Right lobe of liver (tissue), 6 donors: ENCODE results near the gene HOXA3. TPM values are rescaled to one million over a fixed set of nuclear protein-coding genes. Genes with fewer than 3 reads are reported as not detected.

Experiments
- ATAC-seq, 4 donors: fragments of 200-7000 bp; cut with Tn5 transposase; one replicate each; pipeline ENCODE4 v1.9.1; 2020; ENCODE audit warnings: mild to moderate bottlenecking in 4 of 4, moderate library complexity in 4 of 4
- DNase-seq, 3 donors: peaks; one replicate each; pipeline ENCODE4 v3.0.0-alpha.2; 2020
- H3K27ac ChIP-seq, 3 donors: fragments of 200-600 bp; one replicate each; pipeline ENCODE4 v1.8.0; 2022
- H3K27me3 ChIP-seq, 2 donors: fragments of 200-600 bp; one replicate each; pipeline ENCODE4 v1.8.0; 2022
- H3K36me3 ChIP-seq, 4 donors: fragments of 200-600 bp; sonication (generic) in 1 of 4; one replicate each; pipeline versions ENCODE4 v1.5.1 to v1.8.0; 2017 to 2022; ENCODE audit warnings: control low read depth in 1 of 4
- H3K4me1 ChIP-seq, 4 donors: fragments of 200-600 bp; sonication (generic) in 1 of 4; one replicate each; pipeline versions ENCODE4 v1.5.1 to v1.8.0; 2017 to 2022; ENCODE audit warnings: control low read depth in 1 of 4
- H3K4me3 ChIP-seq, 3 donors: fragments of 200-600 bp; one replicate each; pipeline ENCODE4 v1.8.0; 2022
- H3K9me3 ChIP-seq, 4 donors: fragments of 200-600 bp; sonication (generic) in 1 of 4; one replicate each; pipeline versions ENCODE4 v1.5.1 to v1.8.0; 2017 to 2022; ENCODE audit warnings: control low read depth in 1 of 4
- CTCF ChIP-seq, 4 donors: fragments of 200-600 bp in 3 of 4; fragments of 450-650 bp in 1 of 4; IDR thresholded peaks; one replicate each; pipeline versions ENCODE4 v1.5.1 to v1.8.0; 2016 to 2022; ENCODE audit warnings: antibody characterized with exemption in 4 of 4, mild to moderate bottlenecking in 2 of 4
- POLR2A ChIP-seq: fragments of 450-650 bp; IDR thresholded peaks from one replicate; pipeline ENCODE4 v1.6.1; 2017; ENCODE audit warnings: antibody characterized with exemption, mild to moderate bottlenecking
- WGBS: methylation state at CpG from one replicate; pipeline ENCODE4 v1.1.6; 2018; ENCODE audit warnings: low coverage, low lambda C conversion rate; ENCODE audit not compliant: insufficient coverage; ENCODE audit errors: missing lambda C conversion rate; 5-methylcytosine and 5-hydroxymethylcytosine counted together
- intact Hi-C, 2 donors: fragments of 100-400 bp; cut with DNase I; formaldehyde crosslinking; loops; one replicate each; pipeline versions ENCODE4 v1.11.2 to v1.14.1; 2022
- total RNA-seq, 6 experiments: library from RNA; depleted of rRNA in 2 of 6; stranded (reverse); fragments of >200 nt in 2 of 6; fragmentation: NEBNext Ultra II Directional in 3 of 6; extraction: Animal tissue kit (Norgen Biotek cat#: 25700) in 3 of 6; gene quantifications; one replicate each; pipeline versions ENCODE4 v1.1.0 to v1.2.4, GENCODE V29; 2016 to 2023
- donor health status: DM: no; HTN: yes; CAD: no.
- donor health status: DM: no; HTN: no; CAD: no.
- donor health status: DM: no; HTN: no; CAD: no.
- donor health status: DM: no; HTN: yes; CAD: no.
- donor health status: DM: no; HTN: yes; CAD: no.

Gene HOXA3
- total RNA-seq, 6 experiments from 2014 or later: 0.17 to 0.26 (median 0.25) TPM; not detected in 2

- peak overlapping the region; percentile 35 to 69 (median 67) for H3K27ac ChIP-seq
- no peaks in the 10 kb centered on the region for H3K4me1 ChIP-seq
- peak overlapping the region; percentile 28 to 46 (median 41) for H3K4me3 ChIP-seq
- no peak for ATAC-seq
- TF ChIP-seq CTCF (IDR thresholded peaks at IDR 0.05): no peak
- no peak for TF ChIP-seq POLR2A
- H3K36me3 ChIP-seq: no peaks in the 10 kb centered on the region
- H3K27me3 ChIP-seq: peaks cover 5 to 76% of the 10 kb centered on the region in 2 donors
- H3K9me3 ChIP-seq: no peaks in the 10 kb centered on the region
- WGBS: 15% methylated on average over 28 of the region's 29 CpGs
- DNase-seq: no peak
- intact Hi-C loops: no loop called here
Observed at GRCh38 chr7:27142580-27143022, 9.8 kb downstream of the HOXA3 start.

GRCh38 chr7:27141923-27142579 is 10.3 kb downstream of the HOXA3 start:
- no peaks in the 10 kb centered on the region for H3K9me3 ChIP-seq
- no peak for DNase-seq
- ATAC-seq: peak; percentile 25 to 37 (median 32)
- H3K4me3 ChIP-seq: peak overlapping the region; percentile 28 to 46 (median 41)
- TF ChIP-seq CTCF (IDR thresholded peaks at IDR 0.05) (no peak), POLR2A (no peak)
- H3K36me3 ChIP-seq: no peaks in the 10 kb centered on the region
- WGBS: 14% methylated on average over 27 of the region's 30 CpGs
- H3K4me1 ChIP-seq: no peaks in the 10 kb centered on the region
- intact Hi-C loops: no loop called here
- H3K27me3 ChIP-seq: peaks cover 5 to 70% of the 10 kb centered on the region in 2 donors
- H3K27ac ChIP-seq: peak overlapping the region; percentile 35 to 69 (median 67)

GRCh38 chr7:27141137-27141922 is 11.1 kb downstream of the HOXA3 start:
- TF ChIP-seq POLR2A (no peak), CTCF (IDR thresholded peaks at IDR 0.05) (no peak)
- DNase-seq (no peak), ATAC-seq (no peak)
- Histone ChIP-seq H3K9me3 (no peaks in the 10 kb centered on the region), H3K27ac (no peak overlapping the region), H3K4me3 (peak overlapping the region in 1 of 3 donors; percentile 41), H3K27me3 (peaks cover 5 to 70% of the 10 kb centered on the region in 2 donors), H3K4me1 (no peaks in the 10 kb centered on the region), H3K36me3 (no peaks in the 10 kb centered on the region)
- whole genome bisulfite sequencing: 33% methylated on average over 18 of the region's 18 CpGs
- intact Hi-C loops: no loop called here

GRCh38 chr7:27140126-27140857 is 12.1 kb downstream of the HOXA3 start:
- ATAC-seq (no peak), DNase-seq (no peak)
- Histone ChIP-seq H3K36me3 (no peaks in the 10 kb centered on the region), H3K27ac (no peak overlapping the region), H3K27me3 (peaks cover 5 to 71% of the 10 kb centered on the region in 2 donors), H3K9me3 (no peaks in the 10 kb centered on the region), H3K4me1 (no peaks in the 10 kb centered on the region), H3K4me3 (no peak overlapping the region)
- intact Hi-C loops: no loop called here
- WGBS: 39% methylated on average over 14 of the region's 15 CpGs
- no peak for TF ChIP-seq CTCF (IDR thresholded peaks at IDR 0.05)
- TF ChIP-seq POLR2A: no peak
